CD4-positive, alpha-beta T cell (primary cell): ENCODE measurements around the gene ADAM17. TPM values are rescaled to one million over a fixed set of nuclear protein-coding genes. Genes with fewer than 3 reads are reported as not detected.

Experiments used
- ATAC-seq: fragments of 200-7000 bp; cut with Tn5 transposase; one replicate; pipeline ENCODE4 v1.10.0; 2022; ENCODE audit warnings: mild to moderate bottlenecking; ENCODE audit not compliant: poor library complexity
- CTCF ChIA-PET: fragments of 350-600 bp; sonication (Branson Sonifier 250); formaldehyde crosslinking; loops from one replicate; lab custom pipeline; 2021; ENCODE audit warnings: antibody characterized with exemption, inconsistent platforms; lab: Charles Lee
- POLR2A ChIA-PET: fragments of 350-600 bp; sonication (Branson Sonifier 250); formaldehyde crosslinking; loops from one replicate; lab custom pipeline; 2021; ENCODE audit warnings: antibody characterized with exemption, inconsistent platforms; lab: Charles Lee
- DNase-seq, 14 experiments: peaks; one replicate each; pipeline ENCODE4 v3.0.0-alpha.2; 2013 to 2020; ENCODE audit warnings: mixed read lengths in 2 of 14
- H3K27ac ChIP-seq, 2 donors: one replicate each; pipeline versions ENCODE4 v1.5.1 to v1.7.0; 2013; ENCODE audit warnings: low read length in 2 of 2, low read depth in 1 of 2, mild to moderate bottlenecking in 1 of 2
- H3K27me3 ChIP-seq, 2 experiments: 1 replicate in 1 of 2; 2 replicates in 1 of 2; pipeline versions ENCODE4 v1.6.1 to v1.7.0; 2013; ENCODE audit warnings: low read length in 2 of 2, control low read depth in 1 of 2, mild to moderate bottlenecking in 1 of 2, moderate library complexity in 1 of 2; ENCODE audit not compliant: insufficient read depth in 2 of 2, control insufficient read depth in 1 of 2
- H3K36me3 ChIP-seq: one replicate; pipeline ENCODE4 v1.6.1; 2013; ENCODE audit warnings: low read length, control low read depth; ENCODE audit not compliant: insufficient read depth
- H3K4me1 ChIP-seq: one replicate; pipeline ENCODE4 v1.6.1; 2013; ENCODE audit warnings: low read length, control low read depth; ENCODE audit not compliant: insufficient read depth
- H3K4me3 ChIP-seq: one replicate; pipeline ENCODE4 v1.5.1; 2013; ENCODE audit warnings: mild to moderate bottlenecking, low read length, moderate library complexity
- H3K9me3 ChIP-seq, 2 experiments: 1 replicate in 1 of 2; 2 replicates in 1 of 2; pipeline versions ENCODE4 v1.6.1 to v1.7.0; 2013; ENCODE audit warnings: low read length in 2 of 2, mild to moderate bottlenecking in 2 of 2, control low read depth in 1 of 2, moderate library complexity in 1 of 2; ENCODE audit not compliant: control insufficient read depth in 1 of 2, insufficient read depth in 1 of 2
- H3K27ac Mint-ChIP-seq: one replicate; pipeline ENCODE4 v1.8.0; 2020; ENCODE audit warnings: mixed read lengths
- H3K27me3 Mint-ChIP-seq: one replicate; pipeline ENCODE4 v1.8.0; 2021; ENCODE audit warnings: mixed read lengths
- H3K36me3 Mint-ChIP-seq: one replicate; pipeline ENCODE4 v1.8.0; 2021; ENCODE audit warnings: low read depth, mixed read lengths
- H3K4me1 Mint-ChIP-seq: one replicate; pipeline ENCODE4 v1.8.0; 2021; ENCODE audit warnings: low read depth, mixed read lengths
- H3K4me3 Mint-ChIP-seq: one replicate; pipeline ENCODE4 v1.8.0; 2020; ENCODE audit warnings: mild to moderate bottlenecking, mixed read lengths
- H3K9me3 Mint-ChIP-seq: one replicate; pipeline ENCODE4 v1.8.0; 2020; ENCODE audit warnings: mixed read lengths
- intact Hi-C, 2 experiments: fragments of 100-400 bp; cut with DNase I in 1 of 2; cut with micrococcal nuclease in 1 of 2; formaldehyde crosslinking; loops; one replicate each; pipeline versions ENCODE4 v1.15.1 to v1.9.0; 2023 to 2025; cut with DNase I, micrococcal nuclease
- total RNA-seq, 174 experiments: library from RNA in 2 of 174; stranded (reverse) in 2 of 174; gene quantifications; one replicate each; pipeline ENCODE4 v1.2.3 and lab custom pipeline; 2021 to 2026
- TF ChIP-seq, protein P1 (sequence below): fragments of 200-600 bp; IDR thresholded peaks from one replicate; pipeline ENCODE4 v1.8.0; 2022; ENCODE audit warnings: antibody characterized with exemption, mild to moderate bottlenecking

The ADAM17 gene
- total RNA-seq, 2 experiments from 2014 or later, result 21.4 to 21.6 TPM

DNA sequence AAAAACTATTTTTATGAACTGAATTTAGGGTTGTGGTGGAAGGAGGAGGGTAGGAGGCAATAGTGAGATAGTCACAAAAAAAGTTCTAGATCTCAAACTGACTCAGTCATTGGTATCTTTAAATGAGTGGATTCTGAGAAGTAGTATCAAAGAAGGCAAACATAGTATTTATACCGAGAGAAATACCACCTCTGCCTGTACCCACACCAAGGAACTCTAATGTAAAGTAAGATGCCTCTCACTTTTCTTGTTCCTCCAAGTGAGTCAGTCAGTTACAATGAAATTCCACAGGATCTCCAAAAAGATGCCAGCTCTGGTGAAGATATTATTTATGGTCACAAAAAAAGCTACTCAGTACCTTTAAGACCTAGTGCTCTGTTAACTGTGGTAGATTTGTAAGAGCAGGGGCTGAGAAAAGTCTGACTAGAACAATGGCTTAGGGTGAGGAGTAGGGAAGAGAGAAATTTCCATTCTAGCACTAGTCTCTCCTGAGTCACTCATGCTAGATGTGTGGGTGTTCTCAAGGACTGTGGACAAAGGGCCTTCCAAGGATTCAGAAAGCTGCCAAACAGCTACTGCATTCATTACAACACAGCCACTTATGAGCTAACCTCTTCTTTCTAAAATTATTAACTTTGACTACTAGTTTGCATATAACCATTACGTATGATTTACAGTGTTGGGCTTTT, 38.9 kb upstream of the ADAM17 start:
- TF ChIP-seq, protein P1, sequence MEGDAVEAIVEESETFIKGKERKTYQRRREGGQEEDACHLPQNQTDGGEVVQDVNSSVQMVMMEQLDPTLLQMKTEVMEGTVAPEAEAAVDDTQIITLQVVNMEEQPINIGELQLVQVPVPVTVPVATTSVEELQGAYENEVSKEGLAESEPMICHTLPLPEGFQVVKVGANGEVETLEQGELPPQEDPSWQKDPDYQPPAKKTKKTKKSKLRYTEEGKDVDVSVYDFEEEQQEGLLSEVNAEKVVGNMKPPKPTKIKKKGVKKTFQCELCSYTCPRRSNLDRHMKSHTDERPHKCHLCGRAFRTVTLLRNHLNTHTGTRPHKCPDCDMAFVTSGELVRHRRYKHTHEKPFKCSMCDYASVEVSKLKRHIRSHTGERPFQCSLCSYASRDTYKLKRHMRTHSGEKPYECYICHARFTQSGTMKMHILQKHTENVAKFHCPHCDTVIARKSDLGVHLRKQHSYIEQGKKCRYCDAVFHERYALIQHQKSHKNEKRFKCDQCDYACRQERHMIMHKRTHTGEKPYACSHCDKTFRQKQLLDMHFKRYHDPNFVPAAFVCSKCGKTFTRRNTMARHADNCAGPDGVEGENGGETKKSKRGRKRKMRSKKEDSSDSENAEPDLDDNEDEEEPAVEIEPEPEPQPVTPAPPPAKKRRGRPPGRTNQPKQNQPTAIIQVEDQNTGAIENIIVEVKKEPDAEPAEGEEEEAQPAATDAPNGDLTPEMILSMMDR, result no peak
- H3K27me3 Mint-ChIP-seq, result no peaks in the 10 kb centered on the region
- intact Hi-C loops, result no loop called here
- no peaks in the 10 kb centered on the region for H3K9me3 ChIP-seq
- H3K4me1 Mint-ChIP-seq, result peaks cover 59% of the 10 kb centered on the region
- H3K27ac ChIP-seq, result no peak overlapping the region
- H3K4me3 Mint-ChIP-seq, result peak overlapping the region; percentile 0
- ATAC-seq (no peak), DNase-seq (no peak)
- no peaks in the 10 kb centered on the region for H3K27me3 ChIP-seq
- H3K9me3 Mint-ChIP-seq, result peaks cover 2% of the 10 kb centered on the region
- no peak overlapping the region for H3K4me3 ChIP-seq
- H3K36me3 ChIP-seq, result peaks cover 29% of the 10 kb centered on the region
- peaks cover 23% of the 10 kb centered on the region for H3K4me1 ChIP-seq
- POLR2A ChIA-PET, result interaction anchor here (0.6 to 0.8 kb wide), 2 partner anchors 36 to 340 kb away, joined by 3 to 4 read pairs; partner anchors contain the start of gene YWHAQ
- peak overlapping the region; percentile 34 for H3K27ac Mint-ChIP-seq
- CTCF ChIA-PET, result no interaction called here
- peaks cover 60% of the 10 kb centered on the region for H3K36me3 Mint-ChIP-seq

DNA sequence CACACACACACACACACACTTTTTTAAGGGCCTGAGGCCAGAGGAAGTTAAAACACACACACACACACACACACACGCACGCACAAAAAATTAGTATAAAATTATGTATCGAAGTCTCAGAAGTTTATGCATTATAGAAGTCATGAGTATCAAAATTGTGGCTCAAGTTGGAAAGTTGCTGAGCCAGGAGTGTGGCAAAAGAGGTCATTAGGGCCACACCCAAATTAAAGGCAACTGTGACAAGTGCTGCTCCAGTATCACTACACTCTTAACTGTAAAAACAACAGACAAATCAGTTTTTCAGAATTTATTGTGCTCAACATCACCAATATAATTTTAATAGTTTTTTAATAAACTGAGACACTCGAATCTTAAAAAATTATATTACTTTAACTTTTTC, 38.3 kb upstream of the ADAM17 start:
- peak in 1 of 14 experiments; percentile 14 for DNase-seq
- TF ChIP-seq, protein P1, result no peak
- H3K4me3 Mint-ChIP-seq, result no peak overlapping the region
- Histone ChIP-seq H3K36me3 (peaks cover 29% of the 10 kb centered on the region), H3K4me1 (peaks cover 23% of the 10 kb centered on the region), H3K27ac (no peak overlapping the region), H3K9me3 (no peaks in the 10 kb centered on the region), H3K27me3 (no peaks in the 10 kb centered on the region), H3K4me3 (no peak overlapping the region)
- no peak for ATAC-seq
- H3K4me1 Mint-ChIP-seq, result peaks cover 58% of the 10 kb centered on the region
- ChIA-PET CTCF (no interaction called here), POLR2A (no interaction called here)
- H3K36me3 Mint-ChIP-seq, result peaks cover 58% of the 10 kb centered on the region
- H3K27ac Mint-ChIP-seq, result no peak overlapping the region
- intact Hi-C loops, result no loop called here
- no peaks in the 10 kb centered on the region for H3K9me3 Mint-ChIP-seq
- H3K27me3 Mint-ChIP-seq, result no peaks in the 10 kb centered on the region

DNA sequence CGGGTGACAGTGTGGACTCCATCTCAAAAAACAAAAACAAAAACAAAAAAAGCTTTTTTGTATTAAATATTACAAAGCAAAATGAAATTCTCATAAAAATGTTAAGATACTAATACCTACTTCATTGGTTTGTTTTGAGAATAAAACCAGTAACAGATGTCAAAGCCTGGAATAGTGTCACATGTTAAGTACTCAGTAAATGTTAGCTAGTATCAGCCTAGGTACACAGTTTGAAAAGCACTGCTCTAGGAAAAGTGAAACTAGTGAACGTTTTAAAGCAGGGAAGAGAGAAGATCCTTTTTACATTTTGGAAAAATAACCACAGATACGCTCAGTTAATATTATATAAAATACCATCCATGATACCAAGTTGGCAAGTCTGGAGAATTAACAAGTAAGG, 37.1 kb upstream of the ADAM17 start:
- ATAC-seq, result no peak
- Histone ChIP-seq H3K27me3 (no peaks in the 10 kb centered on the region), H3K4me3 (no peak overlapping the region), H3K9me3 (no peaks in the 10 kb centered on the region), H3K27ac (no peak overlapping the region), H3K36me3 (peaks cover 39% of the 10 kb centered on the region), H3K4me1 (peaks cover 23% of the 10 kb centered on the region)
- no peak for DNase-seq
- no peaks in the 10 kb centered on the region for H3K27me3 Mint-ChIP-seq
- CTCF ChIA-PET, result interaction anchor here (0.5 kb wide), 1 partner anchor 9 kb away, joined by 3 read pairs; no protein-coding TSS in a partner anchor
- H3K27ac Mint-ChIP-seq, result no peak overlapping the region
- peaks cover 58% of the 10 kb centered on the region for H3K36me3 Mint-ChIP-seq
- TF ChIP-seq, protein P1, result no peak
- H3K4me1 Mint-ChIP-seq, result peaks cover 48% of the 10 kb centered on the region
- POLR2A ChIA-PET, result no interaction called here
- intact Hi-C loops, result no loop called here
- H3K9me3 Mint-ChIP-seq, result no peaks in the 10 kb centered on the region
- no peak overlapping the region for H3K4me3 Mint-ChIP-seq
